ENCODE results near the gene SMPD1. TPM values are rescaled to one million over a fixed set of nuclear protein-coding genes. Genes with fewer than 3 reads are reported as not detected.

Gene SMPD1
- total and polyA plus RNA-seq, 2 of the 8 experiments (the other 6 are each of a cell fraction or from before 2014, with no cell fraction given) = 1.9 to 2.4 TPM

DNA sequence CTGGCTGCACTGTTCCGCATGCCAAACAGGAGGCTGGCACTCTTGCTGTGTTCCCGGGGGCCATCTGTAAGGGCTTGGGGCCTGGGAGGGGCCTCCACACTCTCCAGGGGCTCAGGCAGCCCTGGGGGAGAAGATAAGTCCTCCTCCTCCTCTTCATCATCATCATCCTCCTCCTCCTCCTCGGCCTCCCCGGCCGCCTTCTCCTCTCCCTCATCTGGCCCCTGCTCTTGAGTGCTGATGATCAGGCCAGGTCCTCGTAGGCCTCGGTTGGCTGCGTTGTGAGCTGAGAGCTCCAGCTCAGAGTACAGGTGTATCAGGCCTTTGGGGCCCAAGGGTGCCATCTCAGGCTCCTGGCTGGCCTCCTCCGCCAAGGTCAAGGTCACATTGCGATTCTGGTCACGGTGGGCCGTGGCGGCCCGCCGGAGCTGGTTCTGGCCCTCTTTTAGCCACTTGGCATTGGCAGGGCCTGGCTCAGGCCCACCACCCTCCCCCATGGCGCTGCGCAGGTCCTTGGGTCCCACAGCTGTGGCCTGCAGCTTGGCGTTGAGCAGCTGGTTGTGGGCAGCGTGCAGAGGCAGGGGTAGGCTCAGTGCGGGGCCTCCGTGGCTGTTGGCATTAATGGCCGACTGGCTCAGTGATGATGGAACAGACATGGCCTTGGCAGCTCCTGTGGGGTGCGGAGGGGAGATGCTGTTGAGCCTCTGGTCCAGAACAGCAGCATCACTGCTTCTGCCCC is 20.6 kb downstream of the SMPD1 start:
- Histone ChIP-seq H4K20me1 (replicated peaks in 1 of 2; ENCODE audit: control insufficient read depth in 1 of 2, insufficient read depth in 2 of 2, low read length in 2 of 2) (peaks cover 2 to 3% of the 10 kb centered on the region in 2 experiments), H3K56ac (replicated peaks; ENCODE audit: insufficient read length, low read depth, low read length) (no peak overlapping the region), H2BK12ac (ENCODE audit: low read depth, low read length) (no peak overlapping the region), H3K23ac (ENCODE audit: insufficient read length) (no peak overlapping the region), H3K9me3 (ENCODE audit: insufficient read depth in 2 of 2, low read depth in 1 of 2, low read length in 1 of 2) (no peaks in the 10 kb centered on the region), H3K9ac (replicated peaks in 1 of 4; ENCODE audit: extremely low read depth in 1 of 4, low read depth in 3 of 4, low read length in 3 of 4) (no peak overlapping the region), H2BK5ac (ENCODE audit: low read depth, low read length) (no peak overlapping the region; the same call in 1 of the 2 replicates), H2AK5ac (ENCODE audit: low read depth, low read length) (no peak overlapping the region), H3K36me3 (ENCODE audit: control insufficient read depth in 2 of 4, insufficient read depth in 4 of 4, low read length in 3 of 4) (no peaks in the 10 kb centered on the region), H3K4me1 (replicated peaks in 1 of 4; ENCODE audit: control insufficient read depth in 3 of 4, insufficient read depth in 4 of 4, low read length in 3 of 4) (peaks cover 0 to under 1% (median 0%) of the 10 kb centered on the region in 4 experiments; a peak in 2 of 7 replicates), H4K8ac (ENCODE audit: extremely low read depth, insufficient read depth, low read length) (no peak overlapping the region), H2BK20ac (ENCODE audit: low read length) (no peak overlapping the region), H3K14ac (ENCODE audit: insufficient read length) (no peak overlapping the region), H3K4me2 (ENCODE audit: insufficient read depth in 1 of 2, low read depth in 2 of 2, low read length in 2 of 2) (no peak overlapping the region), H3K18ac (ENCODE audit: extremely low read depth, low read length) (no peak overlapping the region), H3K27ac (ENCODE audit: low read depth, low read length) (no peak overlapping the region), H3K79me2 (ENCODE audit: control insufficient read depth in 1 of 2, insufficient read depth in 2 of 2, low read length in 2 of 2) (no peaks in the 10 kb centered on the region), H4K5ac (ENCODE audit: insufficient read length, low read depth, low read length) (no peak overlapping the region), H3K27me3 (replicated peaks in 1 of 4; ENCODE audit: control insufficient read depth in 3 of 4, extremely low read depth in 1 of 4, insufficient read depth in 3 of 4, low read length in 3 of 4) (no peaks in the 10 kb centered on the region), H3K4me3 (ENCODE audit: extremely low read depth in 1 of 4, insufficient read depth in 2 of 4, low read depth in 3 of 4, low read length in 4 of 4) (no peak overlapping the region), H3K23me2 (ENCODE audit: low read depth, low read length) (peaks cover 2% of the 10 kb centered on the region; the same call in 1 of the 2 replicates), H4K91ac (replicated peaks; ENCODE audit: insufficient read length, low read length) (no peak overlapping the region), H3K4ac (replicated peaks; ENCODE audit: insufficient read length, low read depth, low read length) (no peak overlapping the region), H2BK15ac (ENCODE audit: low read length) (no peak overlapping the region), H2BK120ac (replicated peaks; ENCODE audit: low read depth, low read length) (no peak overlapping the region), H2AFZ (ENCODE audit: low read length) (no peak overlapping the region), H3K79me1 (ENCODE audit: low read depth, low read length) (no peaks in the 10 kb centered on the region)
- ChIA-PET POLR2A (ENCODE audit: partially characterized antibody) (interaction anchor here (0.6 to 1.2 kb wide), 2 partner anchors 21 to 76 kb away, joined by 3 read pairs; partner anchors contain the start of gene SMPD1), CTCF (ENCODE audit: partially characterized antibody) (interaction anchor here (0.7 to 2.7 kb wide), 19 partner anchors 9 to 283 kb away, joined by 3 to 14 read pairs (median 4); partner anchors contain the start of genes APBB1 and HPX)
- no peak for DNase-seq (ENCODE audit: low read depth in 1 of 2, low spot score in 2 of 2)
- WGBS, 2 experiments (ENCODE audit: extremely low coverage in 1 of 2, insufficient coverage in 1 of 2, insufficient read length in 1 of 2, insufficient replicate concordance in 2 of 2, low coverage in 1 of 2, low lambda C conversion rate in 2 of 2, missing lambda C conversion rate in 1 of 2) = 92% methylated on average over 23 of the region's 23 CpGs; no CpG with 5 or more reads in 1 of the 2 experiments
- FAIRE-seq = no peak
- no peak for TF ChIP-seq CBX8 (IDR thresholded peaks at IDR 0.05; ENCODE audit: borderline replicate concordance, low read depth, low read length)
- no peak for TF ChIP-seq TAF1 (IDR thresholded peaks at IDR 0.05; ENCODE audit: low read depth, low read length)
- TF ChIP-seq RXRA (IDR thresholded peaks at IDR 0.05; ENCODE audit: insufficient read depth, low read depth, low read length) = no peak
- TF ChIP-seq SP4 (IDR thresholded peaks at IDR 0.05; ENCODE audit: low read length) = no peak
- TF ChIP-seq GABPA (IDR thresholded peaks at IDR 0.05; ENCODE audit: borderline replicate concordance, insufficient read depth, low read length) = no peak
- TF ChIP-seq RBBP5 (IDR thresholded peaks at IDR 0.05; ENCODE audit: borderline replicate concordance, low read depth, low read length) = no peak
- no peak for TF ChIP-seq EGR1 (IDR thresholded peaks at IDR 0.05; ENCODE audit: borderline replicate concordance, low read depth, low read length)
- TF ChIP-seq GTF2F1 (IDR thresholded peaks at IDR 0.05; ENCODE audit: borderline replicate concordance, low read depth, low read length) = no peak
- no peak for TF ChIP-seq EZH2 (IDR thresholded peaks at IDR 0.05; ENCODE audit: low read depth, low read length, severe bottlenecking)
- TF ChIP-seq TBP (IDR thresholded peaks at IDR 0.05; ENCODE audit: low read depth, low read length) = no peak
